Tibial artery (tissue), 4 donors: ENCODE results near the gene KCNA1.

Source experiments
- DNase-seq, 2 donors: peaks; one replicate each; pipeline ENCODE4 v3.0.0-alpha.2; 2019
- H3K27ac ChIP-seq, 2 donors: fragments of 200-600 bp; sonication (generic) in 1 of 2; 1 replicate in 1 of 2; 2 replicates in 1 of 2; pipeline ENCODE4 v1.5.1; 2018 to 2019; ENCODE audit warnings: mild to moderate bottlenecking in 1 of 2
- H3K27me3 ChIP-seq, 2 donors: fragments of 200-600 bp; sonication (generic) in 1 of 2; one replicate each; pipeline versions ENCODE4 v1.5.1 to v1.6.0; 2016 to 2019
- H3K36me3 ChIP-seq, 3 donors: fragments of 200-600 bp; sonication (generic) in 2 of 3; one replicate each; pipeline ENCODE4 v1.5.1; 2016 to 2019; ENCODE audit warnings: mild to moderate bottlenecking in 2 of 3
- H3K4me1 ChIP-seq, 4 donors: fragments of 200-600 bp; sonication (generic) in 2 of 4; 1 replicate in 3 of 4; 2 replicates in 1 of 4; pipeline ENCODE4 v1.5.1; 2016 to 2019
- H3K4me3 ChIP-seq, 2 donors: fragments of 200-600 bp; sonication (generic) in 1 of 2; 1 replicate in 1 of 2; 2 replicates in 1 of 2; pipeline ENCODE4 v1.5.1; 2018 to 2019; ENCODE audit warnings: mild to moderate bottlenecking in 2 of 2
- H3K9me3 ChIP-seq, 3 donors: fragments of 200-600 bp; sonication (generic) in 1 of 3; one replicate each; pipeline ENCODE4 v1.5.1; 2016 to 2019
- CTCF ChIP-seq, 2 experiments: fragments of 200-600 bp in 1 of 2; fragments of 450-650 bp in 1 of 2; IDR thresholded peaks; one replicate each; pipeline ENCODE4 v1.5.1; 2017 to 2019; ENCODE audit warnings: antibody characterized with exemption in 2 of 2, mild to moderate bottlenecking in 1 of 2, moderate library complexity in 1 of 2
- intact Hi-C: fragments of 100-400 bp; cut with DNase I; formaldehyde crosslinking; loops from one replicate; pipeline ENCODE4 v1.15.0; 2023; ENCODE audit warnings: low total_unique reads

KCNA1 gene

GRCh38 chr12:4956054-4956453, 46.3 kb downstream of the KCNA1 start:
- Histone ChIP-seq H3K4me3 (no peak overlapping the region), H3K9me3 (no peaks in the 10 kb centered on the region), H3K27ac (no peak overlapping the region), H3K4me1 (peaks cover 0 to 8% (median 0%) of the 10 kb centered on the region in 4 donors), H3K27me3 (peaks cover 0 to 33% of the 10 kb centered on the region in 2 donors), H3K36me3 (no peaks in the 10 kb centered on the region)
- TF ChIP-seq CTCF (IDR thresholded peaks at IDR 0.05), result no peak
- intact Hi-C loops, result no loop called here
- DNase-seq, result no peak

GRCh38 chr12:4956968-4957367, 47.3 kb downstream of the KCNA1 start:
- TF ChIP-seq CTCF (IDR thresholded peaks at IDR 0.05), result no peak
- H3K9me3 ChIP-seq, result no peaks in the 10 kb centered on the region
- peaks cover 0 to 8% (median 0%) of the 10 kb centered on the region in 4 donors for H3K4me1 ChIP-seq
- peaks cover 0 to 33% of the 10 kb centered on the region in 2 donors for H3K27me3 ChIP-seq
- H3K27ac ChIP-seq, result no peak overlapping the region
- intact Hi-C loops, result no loop called here
- no peak for DNase-seq
- no peaks in the 10 kb centered on the region for H3K36me3 ChIP-seq
- H3K4me3 ChIP-seq, result no peak overlapping the region

- H3K9me3 ChIP-seq, result no peaks in the 10 kb centered on the region
- H3K4me3 ChIP-seq, result no peak overlapping the region
- peaks cover 0 to 8% (median 0%) of the 10 kb centered on the region in 4 donors for H3K4me1 ChIP-seq
- TF ChIP-seq CTCF (IDR thresholded peaks at IDR 0.05), result no peak
- intact Hi-C loops, result no loop called here
- H3K36me3 ChIP-seq, result no peaks in the 10 kb centered on the region
- H3K27ac ChIP-seq, result no peak overlapping the region
- no peak for DNase-seq
- peaks cover 0 to 33% of the 10 kb centered on the region in 2 donors for H3K27me3 ChIP-seq
Measured at GRCh38 chr12:4957761-4958160, 48.1 kb downstream of the KCNA1 start.

GRCh38 chr12:4958697-4959375, 49.1 kb downstream of the KCNA1 start:
- no peak for TF ChIP-seq CTCF (IDR thresholded peaks at IDR 0.05)
- Histone ChIP-seq H3K27me3 (peaks cover 0 to 31% of the 10 kb centered on the region in 2 donors), H3K9me3 (no peaks in the 10 kb centered on the region), H3K4me3 (no peak overlapping the region), H3K36me3 (no peaks in the 10 kb centered on the region), H3K4me1 (peaks cover 0 to 8% (median 0%) of the 10 kb centered on the region in 4 donors), H3K27ac (no peak overlapping the region)
- DNase-seq, result no peak
- intact Hi-C loops, result no loop called here

- DNase-seq, result no peak
Measured at GRCh38 chr12:4959381-4959780, 49.7 kb downstream of the KCNA1 start.

More at GRCh38 chr12:4959381-4959780, 49.7 kb downstream of the KCNA1 start:
- no peaks in the 10 kb centered on the region for H3K9me3 ChIP-seq
- intact Hi-C loops, result no loop called here
- H3K27me3 ChIP-seq, result peaks cover 0 to 35% of the 10 kb centered on the region in 2 donors
- H3K4me3 ChIP-seq, result no peak overlapping the region
- no peaks in the 10 kb centered on the region for H3K36me3 ChIP-seq
- H3K27ac ChIP-seq, result no peak overlapping the region
- TF ChIP-seq CTCF (IDR thresholded peaks at IDR 0.05), result no peak
- H3K4me1 ChIP-seq, result peaks cover 0 to 8% (median 0%) of the 10 kb centered on the region in 4 donors
